Measurements from ENCODE around the gene ACER3. TPM values are rescaled to one million over a fixed set of nuclear protein-coding genes. Genes with fewer than 3 reads are reported as not detected.

Gene ACER3
- total RNA-seq, 3 donors from 2014 or later = 32.3 to 45.7 (median 39.2) TPM

DNA sequence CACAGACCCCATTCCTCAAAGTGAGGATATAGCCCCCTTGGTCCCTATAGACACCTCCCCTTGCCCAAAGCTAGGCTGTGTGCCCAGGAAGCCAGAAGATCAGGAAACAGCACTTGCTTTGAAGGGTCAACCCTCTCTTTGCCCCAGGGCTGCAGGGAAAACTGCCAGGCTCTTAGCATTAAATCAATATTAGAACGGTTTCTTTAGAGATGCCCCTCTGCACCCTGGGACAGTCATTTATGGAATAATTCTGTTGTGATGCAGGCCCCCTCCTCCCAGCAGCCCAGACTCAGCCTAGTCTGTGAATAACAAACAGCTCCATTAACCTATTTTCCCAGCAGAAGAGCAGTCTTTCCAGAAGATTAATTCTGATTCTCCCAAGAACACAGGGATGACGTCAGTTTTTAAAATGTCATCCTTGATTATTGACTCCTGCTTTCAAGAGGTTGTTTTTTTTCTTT is 194.4 kb downstream of the ACER3 start:
- H3K4me1 ChIP-seq (ENCODE audit: low read depth) = peaks cover 4% of the 10 kb centered on the region
- H3K4me3 ChIP-seq = no peak overlapping the region
- intact Hi-C loops (cut with DNase I, micrococcal nuclease) = no loop called here
- no peaks in the 10 kb centered on the region for H3K36me3 ChIP-seq (ENCODE audit: low read depth)
- TF ChIP-seq, protein P1, sequence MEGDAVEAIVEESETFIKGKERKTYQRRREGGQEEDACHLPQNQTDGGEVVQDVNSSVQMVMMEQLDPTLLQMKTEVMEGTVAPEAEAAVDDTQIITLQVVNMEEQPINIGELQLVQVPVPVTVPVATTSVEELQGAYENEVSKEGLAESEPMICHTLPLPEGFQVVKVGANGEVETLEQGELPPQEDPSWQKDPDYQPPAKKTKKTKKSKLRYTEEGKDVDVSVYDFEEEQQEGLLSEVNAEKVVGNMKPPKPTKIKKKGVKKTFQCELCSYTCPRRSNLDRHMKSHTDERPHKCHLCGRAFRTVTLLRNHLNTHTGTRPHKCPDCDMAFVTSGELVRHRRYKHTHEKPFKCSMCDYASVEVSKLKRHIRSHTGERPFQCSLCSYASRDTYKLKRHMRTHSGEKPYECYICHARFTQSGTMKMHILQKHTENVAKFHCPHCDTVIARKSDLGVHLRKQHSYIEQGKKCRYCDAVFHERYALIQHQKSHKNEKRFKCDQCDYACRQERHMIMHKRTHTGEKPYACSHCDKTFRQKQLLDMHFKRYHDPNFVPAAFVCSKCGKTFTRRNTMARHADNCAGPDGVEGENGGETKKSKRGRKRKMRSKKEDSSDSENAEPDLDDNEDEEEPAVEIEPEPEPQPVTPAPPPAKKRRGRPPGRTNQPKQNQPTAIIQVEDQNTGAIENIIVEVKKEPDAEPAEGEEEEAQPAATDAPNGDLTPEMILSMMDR (IDR thresholded peaks at IDR 0.05) = no peak
- no peak for ATAC-seq
- H3K9me3 ChIP-seq = peaks cover 13% of the 10 kb centered on the region
- DNase-seq = no peak

DNA sequence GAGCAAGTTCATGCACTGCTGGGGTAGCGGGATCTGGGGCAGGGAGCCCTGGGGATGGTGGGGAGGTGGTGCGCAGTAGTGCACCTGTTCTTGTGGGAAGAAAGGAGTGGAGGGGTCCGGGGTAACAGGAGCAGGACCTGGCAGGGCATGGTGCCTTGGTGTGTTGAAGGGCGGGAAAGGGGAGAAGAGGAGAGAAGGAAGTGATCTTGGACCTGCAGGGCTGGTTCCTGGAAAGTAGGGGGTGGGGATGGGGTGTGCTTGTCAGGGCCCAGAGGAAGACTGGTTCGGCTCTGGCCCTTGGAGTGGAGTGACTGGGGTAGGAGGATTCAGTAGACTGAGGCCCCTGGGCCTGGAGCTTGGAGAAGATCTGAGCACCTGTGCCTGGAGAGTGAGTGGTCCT is 195.2 kb downstream of the ACER3 start:
- no peaks in the 10 kb centered on the region for H3K36me3 ChIP-seq (ENCODE audit: low read depth)
- ATAC-seq = no peak
- intact Hi-C loops (cut with DNase I, micrococcal nuclease) = no loop called here

DNA sequence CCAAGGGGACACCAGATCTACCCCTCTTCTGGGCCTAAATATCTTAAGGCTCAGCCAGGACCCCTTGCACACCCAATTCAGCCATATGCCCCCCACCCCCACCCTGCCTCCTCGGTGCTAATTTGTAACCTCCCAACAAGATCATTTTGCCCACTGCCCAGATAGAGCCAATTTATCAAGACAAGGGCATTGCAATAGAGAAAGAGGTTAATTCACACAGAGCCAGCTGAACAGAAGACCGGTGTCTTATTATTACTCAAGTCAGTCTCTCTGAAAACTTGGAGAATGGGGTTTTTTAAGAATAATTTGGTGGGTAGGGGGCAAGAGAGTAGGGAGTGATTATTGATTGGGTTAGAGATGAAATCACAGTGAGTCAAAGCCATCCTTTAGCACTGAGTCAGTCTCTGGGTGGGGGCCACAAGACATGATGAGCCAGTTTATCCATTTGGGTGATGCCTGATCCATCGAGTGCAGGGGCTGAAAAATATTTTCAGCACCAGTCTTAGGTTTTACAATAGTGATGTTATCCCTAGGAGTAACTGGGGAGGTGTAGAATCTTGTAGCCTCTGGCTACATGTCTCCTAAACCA is 196.2 kb downstream of the ACER3 start:
- Histone ChIP-seq H3K36me3 (ENCODE audit: low read depth) (no peaks in the 10 kb centered on the region), H3K9me3 (peaks cover 13% of the 10 kb centered on the region), H3K4me1 (ENCODE audit: low read depth) (peaks cover 17% of the 10 kb centered on the region), H3K4me3 (no peak overlapping the region)
- ATAC-seq (no peak), DNase-seq (no peak)
- TF ChIP-seq, protein P1 (IDR thresholded peaks at IDR 0.05) = no peak
- intact Hi-C loops (cut with DNase I, micrococcal nuclease) = no loop called here

More for the DNA sequence above, 195.2 kb downstream of the ACER3 start:
- TF ChIP-seq, protein P1 (IDR thresholded peaks at IDR 0.05) = no peak
- peaks cover 13% of the 10 kb centered on the region for H3K9me3 ChIP-seq
- peaks cover 12% of the 10 kb centered on the region for H3K4me1 ChIP-seq (ENCODE audit: low read depth)
- H3K4me3 ChIP-seq = no peak overlapping the region
- peak in 1 of 3 donors; percentile 20 for DNase-seq

DNA sequence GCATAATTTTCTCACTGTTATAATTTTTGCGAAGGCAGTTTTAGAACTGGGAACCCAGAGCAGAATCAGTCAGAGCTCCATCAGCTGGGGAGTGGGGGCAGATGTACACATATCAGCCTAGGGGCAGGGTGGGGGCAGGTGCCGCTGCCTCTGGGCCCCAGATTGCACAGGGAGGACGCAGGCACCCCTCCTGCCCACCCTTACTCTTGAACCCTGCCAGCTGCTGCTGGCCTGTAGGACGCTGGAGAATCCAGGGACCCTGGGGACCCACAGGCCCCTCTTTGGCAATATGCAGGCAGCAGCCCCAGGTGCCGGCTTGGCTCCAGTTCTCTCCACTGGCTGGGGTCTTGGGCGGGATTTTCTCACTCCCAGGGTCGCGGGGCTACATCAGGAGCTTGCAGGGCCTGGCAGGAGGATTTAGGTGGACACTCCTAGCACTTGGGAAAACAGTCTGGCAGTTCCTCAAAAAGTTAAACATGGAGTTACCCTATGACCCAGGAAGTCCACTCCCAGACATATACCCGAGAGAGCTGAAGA is 197.3 kb downstream of the ACER3 start:
- Histone ChIP-seq H3K4me1 (ENCODE audit: low read depth) (peaks cover 22% of the 10 kb centered on the region), H3K4me3 (no peak overlapping the region), H3K36me3 (ENCODE audit: low read depth) (no peaks in the 10 kb centered on the region), H3K9me3 (peaks cover 13% of the 10 kb centered on the region)
- TF ChIP-seq, protein P1 (IDR thresholded peaks at IDR 0.05) = no peak
- peak; percentile 25 for ATAC-seq
- intact Hi-C loops (cut with DNase I, micrococcal nuclease) = no loop called here
- DNase-seq = peak in 1 of 3 donors; percentile 31

DNA sequence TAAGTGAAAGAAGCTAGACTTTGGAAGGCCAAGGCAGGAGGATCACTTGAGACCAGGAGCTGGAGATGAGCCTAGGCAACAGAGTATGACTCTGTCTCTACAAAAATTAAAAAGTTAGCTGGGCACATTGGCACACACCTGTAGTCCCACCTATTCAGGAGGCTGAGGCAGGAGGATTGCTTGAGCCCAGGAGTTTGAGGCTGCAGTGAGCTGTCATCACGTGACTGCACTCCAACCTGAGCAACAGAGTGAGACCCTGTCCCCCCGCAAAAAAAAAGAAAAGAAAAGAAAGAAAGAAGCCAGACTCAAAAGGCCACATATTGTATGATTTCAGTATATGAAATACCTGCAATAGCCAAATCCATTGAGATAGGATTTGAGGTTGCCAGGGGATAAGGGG is 198.2 kb downstream of the ACER3 start:
- Histone ChIP-seq H3K36me3 (ENCODE audit: low read depth) (no peaks in the 10 kb centered on the region), H3K9me3 (peaks cover 13% of the 10 kb centered on the region), H3K4me1 (ENCODE audit: low read depth) (peaks cover 24% of the 10 kb centered on the region), H3K4me3 (no peak overlapping the region)
- TF ChIP-seq, protein P1 (IDR thresholded peaks at IDR 0.05) = no peak
- DNase-seq (no peak), ATAC-seq (no peak)
- intact Hi-C loops (cut with DNase I, micrococcal nuclease) = no loop called here
